Activated T-helper 1 cell treated with anti-CD3 and anti-CD28 coated beads, Interleukin-2, amount 50 U/mL, for 16 hours (primary cell): ENCODE data around the gene STX8.
"Not testable (repeated sequence)": the region's sequence is repeated elsewhere in the genome, so short reads cannot be mapped to it uniquely, and the experiment has no call there.

Experiments used
- DNase-seq, 2 donors: peaks; one replicate each; pipeline ENCODE4 v3.0.0-alpha.2; 2020; ENCODE audit warnings: low read depth in 1 of 2, low spot score in 1 of 2

Gene STX8

GRCh38 chr17:9408381-9408780 is 167.2 kb downstream of the STX8 start:
- no peak for DNase-seq

- no peak for DNase-seq
Observed at GRCh38 chr17:9406046-9406606, 169.5 kb downstream of the STX8 start.

DNA sequence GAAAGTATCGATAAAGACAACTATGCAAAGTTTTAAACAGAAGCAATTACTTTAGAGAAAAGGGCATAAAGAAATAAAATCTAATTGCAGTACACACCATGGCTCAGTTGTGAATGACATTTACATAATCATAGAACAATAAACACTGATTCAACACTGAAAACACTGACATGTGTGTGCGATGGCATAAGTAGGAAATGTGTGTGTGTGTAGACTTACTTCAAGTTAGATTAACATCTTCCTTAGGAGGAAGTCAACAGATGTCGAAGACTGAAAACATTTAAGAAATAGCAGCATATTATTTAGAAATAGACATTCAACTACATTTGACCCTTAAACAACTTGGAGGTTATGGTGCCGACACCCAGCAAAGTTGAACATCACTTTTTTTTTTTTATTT is 172.4 kb downstream of the STX8 start:
- DNase-seq: no peak

- no peak for DNase-seq
Observed at GRCh38 chr17:9402590-9403199, 172.9 kb downstream of the STX8 start.

GRCh38 chr17:9401434-9401833 is 174.2 kb downstream of the STX8 start:
- DNase-seq: no peak

DNA sequence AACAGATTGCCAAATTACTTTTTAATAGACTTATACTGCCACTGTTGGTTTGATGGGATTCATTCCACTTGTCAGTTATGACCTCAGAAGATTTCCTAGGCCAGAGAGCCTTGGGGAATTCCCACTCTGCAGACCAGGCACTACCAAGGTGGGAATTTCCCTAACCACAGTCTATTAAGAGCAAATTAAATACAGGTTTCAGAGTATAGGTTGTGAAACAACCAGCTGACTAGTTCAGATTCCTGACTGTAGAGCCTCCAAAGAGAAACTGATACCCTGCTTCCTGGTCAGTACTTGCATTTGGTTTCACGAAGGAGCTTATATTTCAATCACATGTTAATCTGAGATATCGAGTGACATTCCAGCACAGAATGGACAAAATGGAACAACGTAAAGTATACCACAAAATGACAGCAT is 186.5 kb downstream of the STX8 start:
- DNase-seq: no peak

DNA sequence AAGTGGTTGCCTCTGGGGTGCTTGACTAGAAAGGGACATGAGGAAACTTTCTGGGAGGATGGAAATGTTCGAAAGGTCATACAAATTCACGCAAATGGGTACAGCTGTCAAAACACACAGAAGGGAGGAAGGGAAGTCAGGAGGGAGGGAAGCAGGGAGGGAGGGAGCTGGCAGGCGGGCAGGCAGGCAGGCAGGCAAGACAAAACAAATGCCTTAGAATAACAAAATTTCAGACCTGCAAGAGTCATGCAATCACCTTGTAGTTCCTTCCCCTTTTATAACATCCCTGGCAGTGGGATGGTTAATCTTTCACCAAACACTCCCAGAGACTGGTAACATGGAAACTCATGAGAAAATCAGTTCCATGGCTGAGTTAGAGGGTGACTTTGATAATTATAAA is 189.2 kb downstream of the STX8 start:
- DNase-seq: no peak

DNA sequence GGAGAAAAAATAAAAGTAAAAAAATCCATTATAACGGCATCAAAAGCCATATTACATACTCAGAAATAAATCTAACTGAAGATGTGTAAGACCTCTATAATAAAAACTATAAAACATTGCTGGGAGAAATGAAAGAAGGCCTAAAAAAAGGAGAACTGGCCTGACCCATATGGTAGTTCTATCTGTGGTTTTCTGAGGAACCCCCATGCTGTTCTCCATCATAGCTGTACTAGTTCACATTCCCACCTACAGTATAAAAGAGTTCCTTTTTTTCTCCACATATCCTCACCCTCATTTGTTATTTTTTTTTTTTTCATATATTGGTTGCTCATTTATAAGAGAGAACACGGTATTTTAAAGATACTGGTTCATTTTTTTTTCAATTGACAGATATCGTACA is 191.8 kb downstream of the STX8 start:
- DNase-seq: no peak

- no peak for DNase-seq
Observed at GRCh38 chr17:9382626-9383025, 193.0 kb downstream of the STX8 start.

GRCh38 chr17:9381068-9381467 is 194.6 kb downstream of the STX8 start:
- DNase-seq: no peak

- DNase-seq: no peak
Observed at GRCh38 chr17:9380361-9380760, 195.3 kb downstream of the STX8 start.

DNA sequence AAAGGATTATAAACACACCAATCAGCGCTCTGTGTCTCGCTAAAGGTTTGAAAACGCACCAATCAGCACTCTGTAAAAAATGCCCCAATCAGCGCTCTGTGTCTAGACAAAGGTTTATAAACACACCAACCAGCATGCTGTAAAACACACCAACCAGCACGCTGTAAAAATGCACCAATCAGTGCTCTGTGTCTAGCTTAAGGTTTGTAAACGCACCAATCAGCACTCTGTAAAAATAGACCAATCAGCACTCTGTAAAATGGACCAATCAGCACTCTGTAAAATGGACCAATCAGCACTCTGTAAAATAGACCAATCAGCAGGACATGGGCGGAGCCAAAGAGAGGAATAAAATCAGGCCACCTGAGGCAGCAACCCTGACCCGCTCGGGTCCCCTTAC is 199.4 kb downstream of the STX8 start:
- DNase-seq: not testable (repeated sequence)

GRCh38 chr17:9371019-9371418 is 204.6 kb downstream of the STX8 start:
- DNase-seq: no peak

DNA sequence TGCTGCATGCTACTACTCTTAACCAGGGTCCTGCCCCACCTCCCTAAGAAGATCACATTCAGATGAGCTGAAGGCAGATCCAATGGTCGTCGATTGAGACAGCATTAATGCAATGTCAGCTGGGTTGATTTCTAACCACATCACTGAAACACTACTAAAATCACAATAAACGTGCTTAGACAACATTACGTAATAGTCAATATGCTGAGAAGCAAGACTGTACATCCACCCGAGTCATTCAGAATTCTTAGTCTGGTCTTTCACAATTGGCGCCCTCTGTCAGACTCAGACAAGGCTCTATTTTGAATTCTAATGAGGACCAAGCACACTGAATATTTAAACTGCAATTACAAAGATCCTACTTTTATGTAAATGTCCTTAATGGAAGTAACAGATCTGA is 205.2 kb downstream of the STX8 start:
- DNase-seq: no peak

GRCh38 chr17:9368631-9369030 is 207.0 kb downstream of the STX8 start:
- DNase-seq: no peak

DNA sequence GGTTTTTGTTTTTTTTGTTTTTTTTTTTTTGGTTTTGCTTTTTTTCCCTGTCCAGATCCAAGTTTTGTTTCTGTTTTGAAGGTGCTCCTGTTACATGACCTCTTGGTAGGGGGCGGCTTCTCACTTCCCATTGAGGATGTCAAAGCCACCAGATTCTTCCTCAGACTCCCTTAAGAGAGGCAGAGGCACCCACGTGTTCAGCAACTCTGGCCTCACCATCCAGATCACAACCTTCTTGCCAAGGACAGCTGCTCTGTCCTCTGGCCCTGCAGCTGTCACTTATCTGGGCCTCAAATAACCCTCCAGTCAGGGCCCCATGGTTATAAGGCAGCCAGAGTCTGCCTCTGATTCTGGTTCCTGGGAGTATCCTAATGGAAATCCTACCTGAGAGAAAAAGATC is 208.5 kb downstream of the STX8 start:
- DNase-seq: no peak

DNA sequence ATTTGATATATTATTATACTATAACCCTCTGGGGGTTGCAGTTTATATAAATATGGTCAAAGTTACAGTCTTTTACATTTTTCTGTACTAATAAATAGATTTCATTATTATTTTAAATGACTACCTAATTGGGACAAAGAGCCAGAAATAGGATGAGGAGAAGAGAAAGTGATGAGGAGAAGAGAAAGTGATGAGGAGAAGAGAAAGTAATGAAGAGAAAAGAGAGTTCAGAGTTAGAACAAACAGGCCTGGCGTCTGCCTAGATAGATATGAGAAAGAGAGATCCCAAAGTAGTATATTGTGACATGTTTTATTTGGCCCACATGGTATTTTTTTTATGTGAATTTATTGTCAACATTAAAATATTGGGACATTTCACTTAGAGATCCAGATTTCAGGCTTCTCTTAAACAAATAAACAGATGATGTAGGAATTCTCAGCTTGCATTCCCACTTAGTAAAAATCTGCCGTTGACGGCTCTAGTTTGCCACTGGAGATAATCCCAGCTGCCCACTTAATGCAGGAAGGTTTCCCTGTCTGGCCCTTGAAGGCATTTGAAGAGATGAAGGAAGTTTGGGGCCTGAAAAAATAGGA is 210.7 kb downstream of the STX8 start:
- DNase-seq: no peak

DNA sequence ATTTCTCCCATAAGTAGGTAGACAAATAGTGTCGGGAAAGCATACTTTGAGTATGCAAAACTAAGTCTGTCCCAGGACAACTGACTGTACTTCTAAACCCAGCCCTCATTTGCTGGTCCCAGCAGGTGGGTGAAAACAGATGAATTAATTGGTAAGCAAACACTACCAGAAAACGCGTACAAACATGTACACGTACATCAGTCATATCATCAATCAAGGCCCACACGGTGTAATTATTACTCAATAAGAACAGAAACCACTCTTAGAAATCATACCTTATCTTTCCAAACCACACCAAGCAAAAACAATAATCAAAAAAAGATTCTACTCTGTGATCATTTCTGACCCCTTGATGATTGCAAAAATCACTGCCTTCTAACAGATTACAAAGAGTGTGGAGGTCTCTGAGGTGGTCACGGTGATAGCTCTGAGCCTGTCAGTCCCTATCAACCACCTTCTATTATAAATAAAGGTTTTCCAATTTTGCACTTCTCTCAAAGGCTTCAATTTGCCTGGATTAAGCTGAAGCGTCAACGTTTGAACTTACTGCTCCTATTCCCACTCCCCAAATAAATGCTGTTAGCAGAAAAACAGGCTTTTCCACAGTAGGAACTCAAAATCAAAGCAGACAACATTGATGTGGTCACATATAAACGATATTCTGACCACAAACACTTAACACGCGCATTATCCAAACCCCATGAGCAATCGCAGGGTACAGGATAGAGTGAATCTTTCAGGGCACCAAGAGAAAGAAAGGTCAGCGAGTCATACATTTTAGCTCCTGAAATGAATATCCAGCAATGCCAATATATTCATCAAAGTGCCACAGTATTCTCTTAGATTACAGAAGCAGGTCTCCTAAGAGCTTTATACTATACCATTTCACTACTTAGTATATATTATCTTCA is 211.9 kb downstream of the STX8 start:
- DNase-seq: no peak

GRCh38 chr17:9361188-9361955 is 214.2 kb downstream of the STX8 start:
- no peak for DNase-seq

DNA sequence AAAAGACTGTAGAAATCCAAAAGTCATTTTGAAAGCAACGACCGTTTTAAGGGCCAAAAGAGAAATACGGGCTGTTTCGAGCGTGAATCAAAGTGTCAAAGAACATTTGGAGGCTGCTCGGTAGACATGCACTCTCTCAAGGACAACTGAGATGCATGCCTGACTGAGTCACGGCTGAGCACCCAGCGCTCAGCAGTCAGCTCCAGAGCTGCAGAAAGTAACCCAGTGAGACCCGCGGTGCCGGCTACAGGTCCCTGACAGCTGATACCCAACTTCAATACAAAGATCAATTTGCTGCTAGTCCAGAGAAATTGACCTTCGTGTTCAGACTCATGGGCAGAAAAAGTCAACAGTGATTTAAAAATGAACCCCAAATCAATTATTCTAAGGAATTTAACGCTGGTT is 214.9 kb downstream of the STX8 start:
- no peak for DNase-seq

GRCh38 chr17:9356488-9356911 is 219.1 kb downstream of the STX8 start:
- DNase-seq: no peak
